K562 (cell line): ENCODE measurements around the gene OCIAD1.

Source experiments
- CCAR2 ChIP-seq: fragments of 200-400 bp; formaldehyde crosslinking; IDR thresholded peaks from 2 replicates; pipeline ENCODE4 v1.6.1; 2017; ENCODE audit warnings: mild to moderate bottlenecking, low read depth, low read length
- CEBPB ChIP-seq: fragments of 450-650 bp; IDR thresholded peaks from 2 replicates; pipeline ENCODE4 v1.6.1; 2016; ENCODE audit warnings: missing genetic modification characterization, missing compliant biosample characterization
- FOS ChIP-seq: IDR thresholded peaks from 3 replicates; pipeline ENCODE4 v1.6.1; 2011; ENCODE audit not compliant: insufficient read length; ENCODE audit errors: extremely low read depth
- HCFC1 ChIP-seq: IDR thresholded peaks from 2 replicates; pipeline ENCODE4 v1.6.1; 2012; ENCODE audit warnings: low read depth, low read length, improper control_type of control experiment
- NR1H2 ChIP-seq: sonication (generic); formaldehyde crosslinking; IDR thresholded peaks from 2 replicates; pipeline ENCODE4 v1.4.0; 2020; ENCODE audit warnings: mild to moderate bottlenecking, missing genetic modification reagents
- ZNF274 ChIP-seq: IDR thresholded peaks from 2 replicates; pipeline ENCODE4 v1.6.1; 2011; ENCODE audit warnings: low read depth, mild to moderate bottlenecking, low read length, moderate library complexity, borderline replicate concordance
- TF ChIP-seq, protein P1 (sequence below): fragments of 200-800 bp; sonication (Bioruptor generic); IDR thresholded peaks from 2 replicates; pipeline ENCODE4 v1.6.1; 2017; ENCODE audit warnings: missing genetic modification characterization, missing compliant biosample characterization
- TF ChIP-seq, protein P2 (sequence below), 3 experiments: IDR thresholded peaks in 2 of 3; conservative IDR thresholded peaks in 1 of 3; 2 replicates each; pipeline ENCODE4 v1.5.1; 2011 to 2012; ENCODE audit warnings: low read length in 3 of 3, mild to moderate bottlenecking in 3 of 3, control low read depth in 2 of 3, improper control_type of control experiment in 1 of 3, inconsistent platforms in 1 of 3, low read depth in 1 of 3, mixed read lengths in 1 of 3, moderate library complexity in 1 of 3; ENCODE audit not compliant: insufficient read depth in 2 of 3

DNA sequence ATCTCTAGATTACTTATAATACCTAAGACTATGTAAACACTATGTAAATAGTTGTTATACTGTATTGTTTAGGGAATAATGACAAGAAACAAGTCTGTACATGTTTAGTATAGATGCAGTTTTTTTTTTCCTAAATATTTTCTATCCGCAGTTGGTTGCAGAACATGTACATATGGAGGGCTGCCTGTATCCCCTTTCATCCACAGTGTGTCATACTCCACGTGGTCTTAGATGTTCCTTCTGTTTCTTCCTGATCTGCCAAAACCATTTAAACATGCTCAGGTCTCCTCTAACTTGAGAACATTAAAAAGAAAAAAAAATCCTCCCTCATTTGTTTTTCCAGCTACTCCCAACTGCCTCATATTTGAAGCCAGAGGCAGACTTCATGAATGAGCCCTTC is 14.0 kb downstream of the OCIAD1 start:
- TF ChIP-seq, protein P1, sequence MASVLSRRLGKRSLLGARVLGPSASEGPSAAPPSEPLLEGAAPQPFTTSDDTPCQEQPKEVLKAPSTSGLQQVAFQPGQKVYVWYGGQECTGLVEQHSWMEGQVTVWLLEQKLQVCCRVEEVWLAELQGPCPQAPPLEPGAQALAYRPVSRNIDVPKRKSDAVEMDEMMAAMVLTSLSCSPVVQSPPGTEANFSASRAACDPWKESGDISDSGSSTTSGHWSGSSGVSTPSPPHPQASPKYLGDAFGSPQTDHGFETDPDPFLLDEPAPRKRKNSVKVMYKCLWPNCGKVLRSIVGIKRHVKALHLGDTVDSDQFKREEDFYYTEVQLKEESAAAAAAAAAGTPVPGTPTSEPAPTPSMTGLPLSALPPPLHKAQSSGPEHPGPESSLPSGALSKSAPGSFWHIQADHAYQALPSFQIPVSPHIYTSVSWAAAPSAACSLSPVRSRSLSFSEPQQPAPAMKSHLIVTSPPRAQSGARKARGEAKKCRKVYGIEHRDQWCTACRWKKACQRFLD (CRISPR knock-in tag) = no peak
- TF ChIP-seq, protein P2, sequence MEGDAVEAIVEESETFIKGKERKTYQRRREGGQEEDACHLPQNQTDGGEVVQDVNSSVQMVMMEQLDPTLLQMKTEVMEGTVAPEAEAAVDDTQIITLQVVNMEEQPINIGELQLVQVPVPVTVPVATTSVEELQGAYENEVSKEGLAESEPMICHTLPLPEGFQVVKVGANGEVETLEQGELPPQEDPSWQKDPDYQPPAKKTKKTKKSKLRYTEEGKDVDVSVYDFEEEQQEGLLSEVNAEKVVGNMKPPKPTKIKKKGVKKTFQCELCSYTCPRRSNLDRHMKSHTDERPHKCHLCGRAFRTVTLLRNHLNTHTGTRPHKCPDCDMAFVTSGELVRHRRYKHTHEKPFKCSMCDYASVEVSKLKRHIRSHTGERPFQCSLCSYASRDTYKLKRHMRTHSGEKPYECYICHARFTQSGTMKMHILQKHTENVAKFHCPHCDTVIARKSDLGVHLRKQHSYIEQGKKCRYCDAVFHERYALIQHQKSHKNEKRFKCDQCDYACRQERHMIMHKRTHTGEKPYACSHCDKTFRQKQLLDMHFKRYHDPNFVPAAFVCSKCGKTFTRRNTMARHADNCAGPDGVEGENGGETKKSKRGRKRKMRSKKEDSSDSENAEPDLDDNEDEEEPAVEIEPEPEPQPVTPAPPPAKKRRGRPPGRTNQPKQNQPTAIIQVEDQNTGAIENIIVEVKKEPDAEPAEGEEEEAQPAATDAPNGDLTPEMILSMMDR (IDR thresholded peaks at IDR 0.05 in 2 of 3, conservative IDR thresholded peaks at IDR 0.05 in 1 of 3; ENCODE audit: insufficient read depth in 2 of 3, low read depth in 1 of 3, low read length in 3 of 3) = no peak
- TF ChIP-seq CCAR2 (no peak), NR1H2 (CRISPR knock-in tag) (no peak), HCFC1 (no peak), CEBPB (tag) (no peak), ZNF274 (no peak), FOS (no peak)
